Activated CD4-positive, CD25-positive, alpha-beta regulatory T cell treated with anti-CD3 and anti-CD28 coated beads, Interleukin-2, amount 50 U/mL, for 24 hours (primary cell): ENCODE measurements around the gene TNRC6A.
"Not testable (repeated sequence)": the region's sequence is repeated elsewhere in the genome, so short reads cannot be mapped to it uniquely, and the experiment has no call there.

Experiments used
- ATAC-seq, 2 donors: fragments of 150-1000 bp; cut with Tn5 transposase; one replicate each; pipeline ENCODE4 v1.10.0; 2021; ENCODE audit warnings: mild to moderate bottlenecking in 1 of 2, moderate library complexity in 1 of 2

The TNRC6A gene

GRCh38 chr16:24761526-24761925, 32.1 kb downstream of the TNRC6A start:
- ATAC-seq, result no peak

GRCh38 chr16:24764916-24765315, 35.5 kb downstream of the TNRC6A start:
- no peak for ATAC-seq

- ATAC-seq, result no peak
These were observed 36.6 kb downstream of the TNRC6A start for GRCh38 chr16:24766057-24766456.

DNA sequence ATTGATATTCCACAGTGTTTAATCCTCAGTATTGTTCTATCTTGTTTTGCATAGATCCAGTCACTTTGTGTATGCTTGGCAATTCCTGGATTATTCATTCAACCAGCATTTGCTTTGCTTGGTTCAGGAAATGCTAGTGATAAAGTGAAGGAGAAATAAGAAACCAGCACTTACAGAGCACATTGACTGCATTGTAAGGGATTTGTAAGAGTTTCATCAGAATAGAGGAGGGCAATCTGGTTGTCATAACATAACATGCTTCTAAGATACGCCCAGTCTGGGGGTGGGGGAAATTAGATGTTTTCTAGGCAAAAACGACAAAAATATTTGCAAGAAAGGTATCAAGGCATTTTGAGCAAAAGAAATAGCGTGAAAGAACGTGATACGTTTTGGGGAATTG, 40.4 kb downstream of the TNRC6A start:
- no peak for ATAC-seq

GRCh38 chr16:24771132-24771778, 41.8 kb downstream of the TNRC6A start:
- peak; percentile 46 to 78 for ATAC-seq

DNA sequence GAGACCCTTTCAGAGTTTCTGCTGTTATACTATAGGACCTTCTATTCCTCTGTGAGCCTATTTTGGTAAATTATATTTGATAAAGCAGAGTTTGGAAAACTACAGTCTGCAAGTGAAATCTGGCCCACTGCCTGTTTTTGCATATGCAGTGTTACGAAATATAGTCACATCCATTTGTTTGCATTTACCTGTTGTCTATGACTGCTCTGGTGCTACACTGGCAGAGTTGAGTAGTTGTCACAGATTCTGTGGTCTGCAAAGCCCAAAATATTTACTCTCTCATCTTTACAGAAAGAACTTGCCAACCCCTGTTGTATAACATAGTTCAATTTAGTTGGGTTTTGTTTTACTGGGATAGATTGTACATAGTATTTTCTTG, 42.3 kb downstream of the TNRC6A start:
- no peak for ATAC-seq

DNA sequence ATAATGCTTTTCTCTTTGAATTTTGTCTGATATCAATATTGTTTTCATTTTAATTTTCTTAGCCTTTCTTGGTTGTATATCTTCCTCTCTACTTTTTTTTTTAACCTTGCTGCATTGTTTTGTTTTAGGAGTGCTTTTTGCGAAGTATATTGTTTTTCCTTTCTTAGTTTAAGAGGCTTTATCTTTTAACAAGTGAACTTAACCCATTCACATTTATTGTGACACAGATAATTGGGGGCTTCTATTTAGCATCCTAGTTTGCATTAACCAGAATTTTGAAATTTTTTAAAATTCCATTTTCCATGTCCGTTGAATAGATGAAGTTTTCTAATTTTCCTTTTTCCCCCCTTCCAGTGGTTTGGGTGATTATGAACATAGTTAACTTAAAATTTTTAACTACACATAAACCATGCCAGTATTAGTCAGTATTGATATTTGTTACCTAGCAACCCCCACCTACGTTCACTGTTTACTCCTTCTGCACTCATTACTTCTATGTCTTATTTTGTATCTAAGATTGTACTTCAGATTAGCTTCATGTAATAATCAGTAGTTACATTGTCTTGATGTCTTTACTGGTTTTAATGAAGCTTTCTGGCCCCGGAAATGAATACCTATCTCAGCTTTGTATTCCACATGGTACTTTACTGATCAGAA, 44.4 kb downstream of the TNRC6A start:
- peak; percentile 63 to 78 for ATAC-seq

DNA sequence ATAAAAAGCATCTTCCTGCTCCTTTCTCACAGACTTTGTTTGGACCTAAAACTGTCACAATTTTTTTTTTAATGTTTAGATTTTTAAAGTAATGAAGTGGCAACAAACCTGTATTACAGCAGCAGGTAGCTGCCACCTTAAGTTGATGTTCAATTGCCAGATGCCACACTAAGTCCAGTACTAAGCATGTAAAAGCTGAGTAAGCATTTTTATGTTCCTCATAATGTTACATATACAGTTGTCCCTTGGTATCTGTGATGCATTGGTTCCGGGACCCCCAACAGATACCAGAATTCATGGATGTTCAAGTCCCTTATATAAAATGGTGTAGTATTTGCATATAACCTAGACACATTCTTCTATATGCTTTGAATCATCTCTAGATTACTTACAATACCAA, 45.1 kb downstream of the TNRC6A start:
- no peak for ATAC-seq

- no peak for ATAC-seq
These were observed 46.0 kb downstream of the TNRC6A start for GRCh38 chr16:24775455-24775854.

GRCh38 chr16:24776501-24777220, 47.2 kb downstream of the TNRC6A start:
- ATAC-seq, result no peak

- ATAC-seq, result no peak
These were observed 49.2 kb downstream of the TNRC6A start for GRCh38 chr16:24778671-24779070.

- no peak for ATAC-seq
These were observed 51.8 kb downstream of the TNRC6A start for GRCh38 chr16:24781256-24781655.

DNA sequence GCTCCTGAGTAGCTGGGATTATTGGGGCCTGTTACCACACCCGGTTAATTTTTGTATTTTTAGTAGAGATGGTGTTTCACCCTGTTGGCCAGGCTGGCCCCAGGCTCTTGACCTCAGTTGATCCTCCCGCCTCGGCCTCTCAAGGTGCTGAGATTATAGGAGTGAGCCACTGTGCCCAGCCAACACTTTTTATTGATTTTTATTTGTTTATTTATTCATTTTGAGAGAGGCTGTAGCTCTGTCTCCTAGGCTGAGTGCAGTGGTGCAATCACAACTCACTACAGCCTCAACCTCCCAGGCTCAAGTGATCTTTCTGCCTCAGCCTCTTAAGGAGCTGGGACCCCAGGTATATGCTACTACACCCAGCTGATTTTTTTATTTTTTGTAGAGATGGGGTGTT, 54.7 kb downstream of the TNRC6A start:
- ATAC-seq, result no peak

DNA sequence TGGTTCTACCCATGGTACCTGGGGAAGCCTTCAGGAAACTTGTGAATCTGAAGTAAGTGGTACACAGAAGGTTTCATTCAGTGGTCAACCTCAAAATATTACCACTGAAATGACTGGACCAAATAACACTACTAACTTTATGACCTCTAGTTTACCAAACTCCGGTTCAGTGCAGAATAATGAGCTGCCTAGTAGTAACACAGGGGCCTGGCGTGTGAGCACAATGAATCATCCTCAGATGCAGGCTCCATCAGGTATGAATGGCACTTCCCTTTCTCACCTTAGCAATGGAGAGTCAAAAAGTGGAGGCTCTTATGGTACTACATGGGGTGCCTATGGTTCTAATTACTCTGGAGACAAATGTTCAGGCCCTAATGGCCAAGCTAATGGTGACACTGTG, 60.4 kb downstream of the TNRC6A start:
- ATAC-seq, result peak in 1 of 2 donors; percentile 24

- ATAC-seq, result no peak
These were observed 71.1 kb downstream of the TNRC6A start for GRCh38 chr16:24800586-24800985.

- no peak for ATAC-seq
These were observed 72.4 kb downstream of the TNRC6A start for GRCh38 chr16:24801761-24802302.

GRCh38 chr16:24805484-24805883, 76.0 kb downstream of the TNRC6A start:
- no peak for ATAC-seq

GRCh38 chr16:24807301-24807700, 77.8 kb downstream of the TNRC6A start:
- no peak for ATAC-seq

DNA sequence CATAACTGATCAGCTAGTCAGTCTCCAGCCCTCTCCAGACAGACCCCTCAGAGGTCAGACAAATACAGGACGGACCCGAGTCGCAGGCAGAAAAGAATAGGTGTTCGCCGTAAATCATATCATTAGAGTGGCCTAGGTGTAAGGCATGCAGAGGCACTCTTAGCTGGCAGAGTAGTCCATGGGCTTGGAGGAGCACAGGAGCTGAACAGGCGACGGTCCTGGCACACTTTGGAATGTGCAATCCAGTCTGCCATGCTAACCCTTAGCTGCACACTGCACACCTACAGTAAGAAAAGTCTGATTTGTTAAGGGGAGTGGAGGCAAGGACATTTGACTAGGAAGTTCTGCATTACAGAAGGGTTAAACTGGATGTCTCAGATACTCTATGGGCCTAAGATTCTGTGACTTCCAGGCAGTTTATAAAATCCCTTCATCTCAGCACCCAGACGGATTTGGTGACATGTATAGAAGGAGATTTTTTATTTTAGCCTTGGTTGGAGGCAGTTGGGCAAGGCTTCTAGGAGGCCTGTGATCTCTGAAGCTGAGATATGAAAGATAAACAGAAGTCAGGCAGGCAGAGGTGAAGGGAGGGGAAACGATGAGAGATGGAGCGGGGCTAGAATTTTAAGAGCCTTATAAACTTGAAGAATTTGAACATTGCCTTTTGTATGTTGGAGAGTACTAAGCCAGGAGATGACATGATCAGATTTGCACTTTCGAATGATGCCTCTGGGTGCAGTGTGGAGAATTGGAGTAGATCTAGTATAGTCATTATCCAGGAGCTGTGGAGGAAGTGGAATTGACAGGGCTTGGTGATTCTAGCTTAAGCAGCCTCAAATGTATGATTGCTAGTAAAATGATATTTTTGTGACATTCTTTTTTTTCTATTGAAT, 81.7 kb downstream of the TNRC6A start:
- no peak for ATAC-seq

DNA sequence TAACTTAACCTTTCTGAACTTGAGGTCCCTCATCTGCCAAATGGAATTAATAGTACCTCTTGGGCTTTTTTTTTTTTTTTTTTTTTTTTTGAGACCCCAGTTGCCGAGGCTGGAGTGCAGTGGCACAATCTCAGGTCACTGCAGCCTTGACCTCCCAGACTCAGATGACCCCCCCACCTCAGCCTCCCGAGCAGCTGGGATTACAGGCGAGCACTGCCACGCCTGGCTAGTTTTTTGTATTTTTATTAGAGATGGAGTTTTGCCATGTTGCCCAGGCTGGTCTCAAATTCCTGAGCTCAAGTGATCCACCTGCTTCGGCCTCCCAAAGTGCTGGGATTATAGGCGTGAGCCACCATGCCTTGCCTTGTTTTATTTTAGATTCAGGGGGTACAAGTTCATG, 83.4 kb downstream of the TNRC6A start:
- not testable (repeated sequence) for ATAC-seq

DNA sequence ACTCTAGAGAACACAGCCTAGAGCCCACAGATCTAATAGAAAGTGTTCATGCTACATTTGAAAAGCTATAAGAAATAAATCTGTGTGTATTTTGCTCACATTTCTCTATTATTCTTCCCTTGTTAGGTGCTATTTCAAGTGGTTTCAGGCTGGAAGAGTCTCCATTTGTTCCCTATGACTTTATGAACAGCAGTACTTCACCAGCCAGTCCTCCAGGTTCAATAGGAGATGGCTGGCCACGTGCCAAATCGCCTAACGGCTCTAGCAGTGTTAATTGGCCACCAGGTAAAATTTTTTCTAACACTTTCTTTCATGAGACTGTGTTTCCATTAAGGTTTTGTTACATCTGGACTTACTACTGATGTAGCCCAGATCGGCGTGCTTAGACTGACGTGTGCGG, 85.6 kb downstream of the TNRC6A start:
- no peak for ATAC-seq

GRCh38 chr16:24816688-24817087, 87.2 kb downstream of the TNRC6A start:
- ATAC-seq, result no peak
